Calu3 (cell line): ENCODE measurements around the gene BMPER. TPM values are rescaled to one million over a fixed set of nuclear protein-coding genes. Genes with fewer than 3 reads are reported as not detected.
A peak's percentile ranks its signal among the peaks of the same experiment; 100 is the strongest.

Experiments
- BruUV-seq: library from RNA; stranded (reverse); fragments of 400-500 nt; replicated peaks from 2 replicates; lab custom pipeline; 2021; lab: Mats Ljungman, UMichigan
- CTCF ChIA-PET: fragments of 300-600 bp; sonication (Branson Sonifier 250); formaldehyde crosslinking; loops from one replicate; lab custom pipeline; 2022; ENCODE audit warnings: antibody characterized with exemption; lab: Charles Lee
- DNase-seq: peaks from one replicate; pipeline ENCODE4 v3.0.0; 2022
- H3K27ac Mint-ChIP-seq: one replicate; pipeline ENCODE4 v1.8.0; 2022; ENCODE audit warnings: mixed read lengths; ENCODE audit not compliant: unreplicated experiment
- H3K27me3 Mint-ChIP-seq: one replicate; pipeline ENCODE4 v1.8.0; 2022; ENCODE audit warnings: mixed read lengths; ENCODE audit not compliant: unreplicated experiment
- H3K36me3 Mint-ChIP-seq: one replicate; pipeline ENCODE4 v1.8.0; 2022; ENCODE audit warnings: mild to moderate bottlenecking, moderate library complexity, mixed read lengths; ENCODE audit not compliant: insufficient read depth, unreplicated experiment
- H3K4me1 Mint-ChIP-seq: one replicate; pipeline ENCODE4 v1.8.0; 2022; ENCODE audit warnings: mild to moderate bottlenecking, low read depth, mixed read lengths; ENCODE audit not compliant: unreplicated experiment
- H3K4me3 Mint-ChIP-seq: one replicate; pipeline ENCODE4 v1.8.0; 2022; ENCODE audit warnings: mild to moderate bottlenecking, low read depth, moderate library complexity, mixed read lengths; ENCODE audit not compliant: unreplicated experiment
- H3K9me3 Mint-ChIP-seq: one replicate; pipeline ENCODE4 v1.8.0; 2022; ENCODE audit warnings: low read depth, mixed read lengths; ENCODE audit not compliant: unreplicated experiment
- intact Hi-C: fragments of 100-400 bp; cut with micrococcal nuclease; formaldehyde crosslinking; loops from one replicate; pipeline ENCODE4 v1.10.0; 2022; ENCODE audit not compliant: unreplicated experiment
- total RNA-seq: library from RNA; stranded (reverse); gene quantifications from 2 replicates; pipeline ENCODE4 v1.2.3, GENCODE V29; 2022
- TF ChIP-seq, protein P1 (sequence below): fragments of 200-600 bp; IDR thresholded peaks from one replicate; pipeline ENCODE4 v1.8.0; 2022; ENCODE audit warnings: antibody characterized with exemption; ENCODE audit not compliant: unreplicated experiment

The BMPER gene
- total RNA-seq, 1 experiment from 2014 or later: not detected

DNA sequence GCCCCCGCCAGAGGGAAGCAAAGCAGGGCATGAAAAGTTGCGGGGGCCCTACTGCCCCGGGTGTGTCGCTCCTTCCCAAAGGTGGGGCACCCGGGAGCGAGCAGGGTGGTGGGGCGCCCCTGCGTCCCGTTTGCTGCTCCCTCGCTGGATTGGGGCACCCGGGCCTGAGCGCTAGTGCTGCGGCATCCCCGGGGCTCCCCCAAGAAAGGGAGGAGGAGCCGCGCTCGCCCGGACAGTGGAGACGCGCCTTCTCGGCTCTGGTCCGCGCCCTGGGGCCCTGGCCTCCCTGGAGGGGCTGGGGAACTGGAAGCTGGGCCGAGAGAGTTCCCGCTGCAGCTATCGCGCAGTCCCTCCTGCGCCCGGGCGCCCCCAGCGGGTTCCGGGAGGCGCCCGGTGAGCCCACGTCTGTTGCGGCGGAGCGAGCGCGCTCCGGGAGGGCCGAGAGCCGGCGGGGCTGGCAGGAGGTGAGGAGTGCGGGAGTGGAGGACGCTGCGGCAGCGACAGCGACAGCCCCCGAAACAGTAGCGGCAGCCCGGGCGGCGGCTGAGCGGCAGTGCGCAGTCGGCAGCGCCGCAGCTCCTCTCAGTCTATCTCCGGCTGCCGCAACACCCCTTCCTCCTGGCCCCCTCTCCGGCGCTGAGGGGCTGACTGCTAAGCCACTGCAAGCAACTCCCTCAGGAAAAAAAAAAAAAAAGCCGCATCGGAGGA lies 504 bp upstream of the BMPER start:
- H3K27me3 Mint-ChIP-seq: peaks cover 94% of the 10 kb centered on the region
- H3K27ac Mint-ChIP-seq: no peak overlapping the region
- CTCF ChIA-PET: interaction anchor here (0.7 to 2.1 kb wide), 8 partner anchors 9 to 719 kb away, joined by 3 to 13 read pairs (median 5); no protein-coding TSS in a partner anchor
- H3K4me1 Mint-ChIP-seq: no peaks in the 10 kb centered on the region
- DNase-seq: peak; percentile 66
- TF ChIP-seq, protein P1, sequence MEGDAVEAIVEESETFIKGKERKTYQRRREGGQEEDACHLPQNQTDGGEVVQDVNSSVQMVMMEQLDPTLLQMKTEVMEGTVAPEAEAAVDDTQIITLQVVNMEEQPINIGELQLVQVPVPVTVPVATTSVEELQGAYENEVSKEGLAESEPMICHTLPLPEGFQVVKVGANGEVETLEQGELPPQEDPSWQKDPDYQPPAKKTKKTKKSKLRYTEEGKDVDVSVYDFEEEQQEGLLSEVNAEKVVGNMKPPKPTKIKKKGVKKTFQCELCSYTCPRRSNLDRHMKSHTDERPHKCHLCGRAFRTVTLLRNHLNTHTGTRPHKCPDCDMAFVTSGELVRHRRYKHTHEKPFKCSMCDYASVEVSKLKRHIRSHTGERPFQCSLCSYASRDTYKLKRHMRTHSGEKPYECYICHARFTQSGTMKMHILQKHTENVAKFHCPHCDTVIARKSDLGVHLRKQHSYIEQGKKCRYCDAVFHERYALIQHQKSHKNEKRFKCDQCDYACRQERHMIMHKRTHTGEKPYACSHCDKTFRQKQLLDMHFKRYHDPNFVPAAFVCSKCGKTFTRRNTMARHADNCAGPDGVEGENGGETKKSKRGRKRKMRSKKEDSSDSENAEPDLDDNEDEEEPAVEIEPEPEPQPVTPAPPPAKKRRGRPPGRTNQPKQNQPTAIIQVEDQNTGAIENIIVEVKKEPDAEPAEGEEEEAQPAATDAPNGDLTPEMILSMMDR: no peak
- intact Hi-C loops: no loop called here
- H3K36me3 Mint-ChIP-seq: peaks cover 12% of the 10 kb centered on the region
- BruUV-seq: no TSS peak
- peak overlapping the region; percentile 73 for H3K4me3 Mint-ChIP-seq
- H3K9me3 Mint-ChIP-seq: no peaks in the 10 kb centered on the region

DNA sequence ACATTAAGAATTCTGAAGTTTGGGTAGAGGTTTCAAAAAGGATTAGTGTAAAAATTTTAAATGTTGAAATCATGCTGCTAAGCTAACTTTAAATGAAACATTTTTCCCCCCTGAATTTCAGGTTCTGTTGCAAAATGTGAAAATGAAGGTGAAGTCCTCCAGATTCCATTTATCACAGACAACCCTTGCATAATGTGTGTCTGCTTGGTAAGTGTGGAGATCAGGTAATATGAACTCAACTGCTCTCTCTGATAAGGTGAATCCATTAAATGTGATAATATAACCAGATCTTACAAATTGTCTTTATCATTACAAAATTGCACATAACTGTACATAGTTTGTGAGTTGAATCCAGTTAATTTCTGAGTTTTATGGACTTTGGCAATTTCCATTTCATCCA lies 1.4 kb downstream of the BMPER start:
- TF ChIP-seq, protein P1: no peak
- no peak for DNase-seq
- no TSS peak for BruUV-seq
- no peaks in the 10 kb centered on the region for H3K9me3 Mint-ChIP-seq
- intact Hi-C loops: loop anchor here (2.0 kb wide), 1 partner anchor 26 kb away; no protein-coding TSS in a partner anchor
- H3K27ac Mint-ChIP-seq: no peak overlapping the region
- H3K27me3 Mint-ChIP-seq: peaks cover 92% of the 10 kb centered on the region
- no peak overlapping the region for H3K4me3 Mint-ChIP-seq
- CTCF ChIA-PET: no interaction called here
- H3K4me1 Mint-ChIP-seq: no peaks in the 10 kb centered on the region
- peaks cover 12% of the 10 kb centered on the region for H3K36me3 Mint-ChIP-seq

DNA sequence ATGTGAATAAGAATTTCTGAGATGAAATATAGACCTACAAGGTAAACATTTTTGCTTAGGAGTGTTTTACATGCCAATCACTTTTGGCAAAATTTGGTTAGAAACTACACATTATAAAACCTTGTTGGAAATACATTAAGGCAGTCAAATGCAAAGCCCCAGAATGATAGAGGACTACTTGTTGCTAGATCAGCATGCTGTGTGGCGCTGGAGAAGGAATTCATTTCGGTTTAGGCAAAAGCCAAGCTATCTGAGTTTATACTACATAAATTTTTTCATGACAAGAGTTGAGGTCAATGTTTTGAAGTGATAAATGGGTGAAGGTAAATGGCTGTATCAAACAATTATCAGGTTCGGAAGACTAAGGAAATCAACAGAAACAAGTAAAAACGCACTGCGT lies 2.3 kb downstream of the BMPER start:
- no peak overlapping the region for H3K27ac Mint-ChIP-seq
- TF ChIP-seq, protein P1: no peak
- H3K4me3 Mint-ChIP-seq: no peak overlapping the region
- DNase-seq: no peak
- BruUV-seq: no TSS peak
- H3K36me3 Mint-ChIP-seq: peaks cover 12% of the 10 kb centered on the region
- no peaks in the 10 kb centered on the region for H3K4me1 Mint-ChIP-seq
- CTCF ChIA-PET: interaction anchor here (1.0 kb wide), 1 partner anchor 26 kb away, joined by 4 read pairs; no protein-coding TSS in a partner anchor
- no peaks in the 10 kb centered on the region for H3K9me3 Mint-ChIP-seq
- H3K27me3 Mint-ChIP-seq: peaks cover 92% of the 10 kb centered on the region
- intact Hi-C loops: loop anchor here (2.0 kb wide), 1 partner anchor 25 kb away; no protein-coding TSS in a partner anchor

DNA sequence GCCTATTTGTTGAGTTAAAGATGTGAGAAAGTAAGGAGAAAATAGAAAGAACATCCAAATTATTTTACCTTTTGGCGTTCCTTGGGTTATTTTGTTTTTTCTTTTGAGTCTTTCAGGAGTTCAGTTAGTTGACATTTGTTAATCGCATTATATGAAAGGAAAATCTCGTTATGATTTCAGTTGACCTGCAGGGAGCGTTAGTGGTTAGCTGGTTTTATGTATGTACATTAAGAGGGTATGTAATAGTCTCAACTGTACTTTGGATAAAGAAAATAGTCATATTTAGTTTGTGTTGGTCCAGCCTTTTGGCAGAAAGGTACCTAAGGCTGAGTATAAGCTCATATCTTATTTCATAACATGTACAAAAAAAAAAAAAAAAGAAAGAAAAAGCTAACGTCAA lies 4.0 kb downstream of the BMPER start:
- Mint-ChIP-seq H3K36me3 (peaks cover 7% of the 10 kb centered on the region), H3K4me3 (no peak overlapping the region), H3K9me3 (no peaks in the 10 kb centered on the region), H3K27me3 (peaks cover 89% of the 10 kb centered on the region), H3K27ac (no peak overlapping the region), H3K4me1 (no peaks in the 10 kb centered on the region)
- BruUV-seq: no TSS peak
- intact Hi-C loops: no loop called here
- CTCF ChIA-PET: interaction anchor here (0.6 to 1.1 kb wide), 3 partner anchors 17 to 73 kb away, joined by 3 to 4 read pairs (median 3); no protein-coding TSS in a partner anchor
- TF ChIP-seq, protein P1: no peak
- DNase-seq: no peak
